Measurements from ENCODE around the gene POTEH. TPM values are rescaled to one million over a fixed set of nuclear protein-coding genes. Genes with fewer than 3 reads are reported as not detected.
"Not testable (repeated sequence)": the region's sequence is repeated elsewhere in the genome, so short reads cannot be mapped to it uniquely, and the experiment has no call there.

POTEH gene
- total RNA-seq: under 1 TPM in 1 of 4 donors, not detected in 3; 0.33 TPM
- polyA plus RNA-seq: under 1 TPM in 2 of 3 donors, not detected in 1; 0.03 to 0.60 TPM

DNA sequence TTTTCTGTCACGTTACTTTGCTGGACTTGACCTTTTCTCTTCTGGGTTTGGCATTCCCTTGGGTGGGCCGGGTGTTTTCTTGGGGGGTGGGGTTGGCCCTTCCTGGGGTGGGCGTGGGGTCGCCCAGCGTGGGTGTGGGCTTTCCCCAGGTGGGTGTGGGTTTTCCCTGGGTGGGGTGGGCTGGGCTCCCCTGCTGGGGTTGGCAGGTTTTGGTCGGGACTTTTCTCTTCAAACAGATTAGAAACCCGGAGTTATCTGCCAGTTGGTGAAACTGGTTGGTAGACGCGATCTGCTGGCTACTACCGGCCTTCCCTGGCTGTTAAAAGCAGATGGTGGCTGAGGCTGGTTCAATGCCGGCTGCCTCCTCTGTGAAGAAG, at the start of gene POTEH:
Gene POTEH, plus strand, starts transcription at position 278 of the 377 bp plus-strand sequence. Its CDS starts 52 bp downstream, at position 330.
- H3K36me3 ChIP-seq; H3K4me3 ChIP-seq; H3K27me3 ChIP-seq; DNase-seq; intact Hi-C loops (cut with DNase I); H3K4me1 ChIP-seq; H3K27ac ChIP-seq; H3K9me3 ChIP-seq: not testable (repeated sequence)
- 84 to 93% methylated on average over 7 of the region's 11 CpGs for WGBS, 2 donors

DNA sequence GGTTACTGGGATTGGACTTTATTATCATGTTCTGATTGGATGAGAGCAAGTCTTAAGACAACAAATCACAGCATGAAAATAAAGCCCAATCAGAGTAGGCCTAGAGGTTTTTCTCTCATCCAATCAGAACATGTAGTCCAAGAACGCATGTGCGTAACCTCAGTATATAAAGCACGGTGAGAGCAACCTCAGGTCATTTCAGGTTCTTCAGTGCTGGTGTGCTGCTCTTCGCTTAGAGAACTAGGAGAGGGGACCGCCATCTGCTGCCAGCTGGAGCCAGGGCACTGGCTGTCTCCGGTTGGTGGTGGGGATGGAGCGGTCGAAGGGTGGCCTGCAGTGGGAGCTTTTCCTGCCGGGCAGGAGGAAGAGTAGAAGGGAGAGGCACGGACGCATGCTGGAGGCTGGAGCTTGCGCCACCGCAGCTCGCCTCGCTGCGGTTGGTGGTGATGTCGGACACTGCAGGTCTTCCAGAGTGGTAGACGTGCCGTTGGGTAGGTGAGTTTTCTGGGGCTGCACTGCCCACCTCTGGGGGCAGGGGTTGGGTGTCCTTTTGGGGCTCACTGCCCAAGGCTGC, 47.5 kb upstream of the POTEH start:
- WGBS, 2 donors: 93% methylated on average over 6 of the region's 19 CpGs; no CpG with 5 or more reads in 1 of the 2 donors
- H3K36me3 ChIP-seq; H3K27ac ChIP-seq; DNase-seq; H3K27me3 ChIP-seq; H3K9me3 ChIP-seq; H3K4me1 ChIP-seq; intact Hi-C loops (cut with DNase I); H3K4me3 ChIP-seq: not testable (repeated sequence)

DNA sequence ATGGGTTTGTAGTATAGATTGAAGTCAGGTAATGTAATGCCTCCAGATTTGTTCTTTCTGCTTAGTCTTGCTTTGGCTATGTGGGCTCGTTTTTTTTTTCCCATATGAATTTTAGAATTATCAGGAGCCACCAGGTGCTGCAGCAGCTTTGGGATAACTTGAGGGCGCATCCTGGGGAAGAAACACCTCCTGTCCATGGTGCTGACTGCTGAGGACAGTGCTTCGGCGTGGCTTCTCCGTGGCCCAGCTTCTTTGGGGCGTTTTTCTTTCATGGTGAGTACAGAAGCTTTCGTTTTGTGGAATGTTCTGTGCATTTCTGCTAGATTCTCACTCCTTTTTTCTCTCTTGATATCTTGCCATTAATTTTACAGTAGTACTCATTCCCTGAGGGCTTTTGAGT, 37.9 kb upstream of the POTEH start:
- H3K4me3 ChIP-seq; H3K4me1 ChIP-seq; DNase-seq; H3K9me3 ChIP-seq; intact Hi-C loops (cut with DNase I); H3K27ac ChIP-seq; H3K27me3 ChIP-seq; H3K36me3 ChIP-seq: not testable (repeated sequence)
- 47 to 49% methylated on average over 5 to 6 of the region's 7 CpGs for WGBS, 2 donors

DNA sequence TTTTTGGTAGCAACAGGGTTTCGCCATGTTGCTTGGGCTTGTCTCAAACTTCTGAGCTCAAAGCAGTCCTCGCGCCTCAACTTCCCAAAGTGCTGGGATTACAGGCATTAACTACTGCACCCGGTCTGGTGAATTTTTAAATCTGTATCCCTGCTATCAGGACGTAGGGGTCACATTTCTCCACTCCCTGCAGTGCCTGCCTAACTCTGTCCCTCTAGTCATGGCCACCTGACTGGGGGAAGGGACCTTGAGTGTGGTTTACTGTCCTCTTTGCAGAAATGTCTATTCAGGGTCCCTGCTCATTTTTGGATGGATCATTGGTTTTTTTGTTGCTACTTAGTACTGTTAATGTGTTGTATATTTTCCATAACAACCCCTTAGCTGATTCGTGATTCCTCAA, 37.1 kb upstream of the POTEH start:
- DNase-seq; H3K36me3 ChIP-seq; H3K9me3 ChIP-seq; H3K4me1 ChIP-seq; intact Hi-C loops (cut with DNase I); H3K27me3 ChIP-seq; H3K27ac ChIP-seq; H3K4me3 ChIP-seq: not testable (repeated sequence)
- no CpG with 5 or more reads among the region's 6 CpGs for WGBS, 2 donors

DNA sequence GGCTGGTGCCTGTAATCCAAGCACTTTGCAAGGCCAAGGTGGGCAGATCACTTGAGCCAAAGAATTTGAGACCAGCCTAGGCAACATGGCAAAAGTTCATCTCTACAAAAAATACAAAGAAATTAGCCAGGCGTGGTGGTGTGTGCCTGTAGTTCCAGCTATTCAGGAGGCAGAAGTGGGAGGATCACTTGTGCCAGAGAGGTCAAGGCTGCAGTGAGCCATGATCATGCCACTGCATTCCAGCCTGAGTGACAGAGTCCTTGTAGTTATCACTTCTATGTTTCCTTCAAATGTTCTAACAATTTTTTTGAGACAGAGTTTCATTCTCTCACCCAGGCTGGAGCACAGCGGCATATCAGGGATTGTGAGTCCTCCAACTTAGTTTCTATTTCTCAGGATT, 36.6 kb upstream of the POTEH start:
- DNase-seq; H3K9me3 ChIP-seq; H3K4me3 ChIP-seq; intact Hi-C loops (cut with DNase I); H3K27ac ChIP-seq; H3K36me3 ChIP-seq; H3K27me3 ChIP-seq; H3K4me1 ChIP-seq: not testable (repeated sequence)
- WGBS, 2 donors: 71 to 77% methylated on average over 2 of the region's 2 CpGs

DNA sequence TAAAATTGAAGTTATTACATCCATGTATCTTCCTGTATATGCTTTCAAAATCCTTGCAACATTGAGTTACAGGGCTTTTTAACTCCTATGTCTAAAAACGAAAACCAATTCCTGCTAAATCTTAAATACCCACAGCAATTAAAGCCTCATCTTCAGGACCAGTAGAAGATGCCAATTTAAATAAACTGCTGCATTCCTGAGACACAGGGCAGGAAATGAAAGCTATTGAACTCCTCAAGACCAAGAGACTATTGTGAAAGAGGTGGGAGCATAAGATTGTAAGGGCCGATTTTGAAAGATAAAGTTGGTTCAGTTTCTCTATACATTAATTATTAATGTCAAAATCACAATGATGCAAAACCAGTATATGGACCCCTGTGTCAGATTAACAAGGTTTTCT, 28.7 kb upstream of the POTEH start:
- H3K4me3 ChIP-seq; H3K4me1 ChIP-seq; intact Hi-C loops (cut with DNase I); H3K9me3 ChIP-seq; H3K27me3 ChIP-seq; DNase-seq; H3K36me3 ChIP-seq; H3K27ac ChIP-seq: not testable (repeated sequence)
- no CpG with 5 or more reads among the region's 2 CpGs for WGBS, 2 donors

DNA sequence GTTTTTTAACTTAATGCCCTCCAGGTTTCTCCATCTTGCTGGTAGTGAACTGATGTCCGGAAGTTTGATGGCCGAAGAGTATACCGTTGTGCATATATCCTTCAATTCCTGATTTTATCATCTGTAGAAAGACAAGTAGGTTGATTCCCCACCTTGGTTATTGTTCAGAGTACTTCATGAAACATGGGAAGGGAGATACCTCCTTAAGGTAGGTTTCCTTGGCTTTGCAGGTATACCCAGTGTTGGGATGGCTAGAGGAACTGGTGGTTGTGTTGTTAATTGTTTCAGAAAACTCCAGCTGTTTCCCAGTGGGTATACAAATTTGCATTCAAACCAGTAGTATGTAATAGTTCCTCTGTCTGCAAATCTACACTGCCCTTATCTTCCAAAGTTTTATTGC, 25.1 kb upstream of the POTEH start:
- intact Hi-C loops (cut with DNase I); H3K27me3 ChIP-seq; DNase-seq; H3K4me1 ChIP-seq; H3K36me3 ChIP-seq; H3K4me3 ChIP-seq; H3K27ac ChIP-seq; H3K9me3 ChIP-seq: not testable (repeated sequence)
- 77 to 90% methylated on average over 1 of the region's 3 CpGs for WGBS, 2 donors

DNA sequence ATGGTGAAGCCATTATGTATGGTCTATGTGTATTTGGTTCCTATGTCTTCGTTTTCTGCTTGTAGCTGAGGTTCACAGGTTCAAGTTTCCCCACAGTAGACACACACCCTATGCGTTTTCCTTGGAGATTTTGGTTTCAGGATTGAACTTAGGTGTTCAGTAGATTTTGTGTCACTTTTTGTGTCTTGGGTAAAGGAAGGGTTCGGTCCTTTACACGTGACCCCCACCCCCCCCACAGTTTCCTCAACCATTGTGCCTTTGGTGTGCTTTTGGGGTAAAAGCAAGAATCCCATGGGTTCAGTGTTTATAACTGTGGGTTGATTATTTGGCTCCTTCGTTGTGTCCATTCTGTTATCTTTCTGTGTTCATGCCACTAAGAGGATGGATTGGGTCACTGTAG, 24.3 kb upstream of the POTEH start:
- H3K27me3 ChIP-seq; H3K4me1 ChIP-seq; H3K36me3 ChIP-seq; H3K9me3 ChIP-seq; H3K27ac ChIP-seq; intact Hi-C loops (cut with DNase I); DNase-seq; H3K4me3 ChIP-seq: not testable (repeated sequence)
- 60 to 62% methylated on average over 5 of the region's 5 CpGs for WGBS, 2 donors

DNA sequence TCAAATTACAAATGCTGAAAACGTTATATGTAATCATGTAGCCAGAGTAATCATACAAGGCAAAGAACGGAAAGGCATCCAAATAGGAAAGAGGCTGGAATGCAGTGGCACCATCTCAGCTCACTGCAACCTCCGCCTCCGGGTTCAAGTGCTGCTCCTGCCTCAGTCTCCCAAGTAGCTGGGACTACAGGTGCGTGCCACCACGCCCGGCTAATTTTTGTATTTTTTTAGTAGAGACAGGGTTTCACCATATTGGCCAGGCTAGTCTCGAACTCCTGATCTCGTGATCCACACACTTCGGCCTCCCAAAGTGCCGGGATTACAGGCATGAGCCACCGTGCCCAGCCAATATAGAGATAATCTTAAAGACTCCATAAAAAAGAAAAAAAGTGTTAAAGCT, 20.4 kb upstream of the POTEH start:
- 89 to 92% methylated on average over 8 of the region's 12 CpGs for WGBS, 2 donors
- H3K27ac ChIP-seq; H3K9me3 ChIP-seq; H3K27me3 ChIP-seq; H3K4me3 ChIP-seq; H3K36me3 ChIP-seq; intact Hi-C loops (cut with DNase I); H3K4me1 ChIP-seq: not testable (repeated sequence)
- DNase-seq: peak; percentile 49

DNA sequence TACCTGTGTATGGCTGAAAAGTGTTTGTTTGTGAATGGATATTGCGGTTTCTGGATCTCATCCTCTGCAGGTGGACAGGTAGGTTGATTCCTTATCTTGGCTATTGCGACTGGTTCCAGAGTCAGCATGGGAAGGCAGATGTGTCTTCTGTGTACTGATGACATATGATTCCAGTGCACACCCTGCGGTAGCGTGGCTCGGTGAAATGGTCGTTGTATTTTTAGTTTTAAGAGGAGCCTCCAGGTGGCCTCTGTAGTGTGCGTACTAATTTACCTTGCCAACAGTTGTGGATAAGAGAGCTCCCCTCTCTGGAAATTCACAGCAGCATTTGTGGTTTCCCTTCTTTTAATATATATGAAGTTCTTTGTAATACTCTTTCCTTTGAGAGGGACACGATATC, 10.1 kb upstream of the POTEH start:
- DNase-seq; H3K36me3 ChIP-seq; H3K27ac ChIP-seq; intact Hi-C loops (cut with DNase I); H3K4me3 ChIP-seq; H3K4me1 ChIP-seq; H3K27me3 ChIP-seq; H3K9me3 ChIP-seq: not testable (repeated sequence)
- WGBS, 2 donors: 92 to 95% methylated on average over 6 of the region's 8 CpGs

DNA sequence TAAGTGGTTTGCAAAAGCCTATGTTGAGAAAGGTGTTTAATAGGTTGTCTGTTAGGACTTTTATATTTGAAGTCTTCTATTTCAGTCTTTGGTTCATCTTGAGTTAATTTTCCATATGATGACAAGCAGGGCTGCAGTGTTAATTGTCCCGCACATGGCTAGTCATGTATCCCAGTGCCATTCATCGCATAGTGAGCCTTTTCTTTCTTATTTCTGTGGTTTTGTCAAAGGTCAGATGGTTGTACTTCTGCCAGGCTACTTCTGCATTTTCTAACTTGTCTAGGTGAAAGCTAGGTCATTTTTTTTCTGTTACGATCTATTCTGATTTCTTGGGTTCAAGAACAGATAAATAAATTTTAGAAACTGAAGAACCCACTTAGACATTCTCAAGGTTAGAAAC, 5.7 kb upstream of the POTEH start:
- H3K9me3 ChIP-seq; H3K36me3 ChIP-seq; intact Hi-C loops (cut with DNase I); H3K27ac ChIP-seq; DNase-seq; H3K4me1 ChIP-seq; H3K4me3 ChIP-seq; H3K27me3 ChIP-seq: not testable (repeated sequence)
- WGBS, 2 donors: 80 to 91% methylated on average over 2 of the region's 3 CpGs

DNA sequence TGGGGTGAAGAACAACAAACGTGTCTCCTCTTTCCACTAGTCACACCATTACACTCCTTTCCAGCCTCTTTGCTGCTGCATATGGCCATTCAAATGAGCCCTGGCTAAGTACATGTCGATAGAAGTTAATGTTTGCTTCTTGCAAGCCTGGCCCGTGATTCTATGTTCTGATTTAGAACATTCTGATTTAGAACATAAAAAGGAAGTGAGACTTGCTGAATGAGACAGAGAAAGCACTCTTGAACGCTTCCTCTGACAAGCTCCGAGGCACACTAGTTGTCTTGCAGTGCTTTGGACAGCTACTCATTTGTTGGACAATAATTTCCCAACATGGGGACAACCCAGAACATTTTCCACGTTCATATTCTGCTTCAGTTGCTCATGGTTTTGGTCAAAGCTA, 5.1 kb upstream of the POTEH start:
- H3K4me1 ChIP-seq; intact Hi-C loops (cut with DNase I); DNase-seq; H3K4me3 ChIP-seq; H3K27me3 ChIP-seq; H3K9me3 ChIP-seq; H3K27ac ChIP-seq; H3K36me3 ChIP-seq: not testable (repeated sequence)
- WGBS, 2 donors: no CpG with 5 or more reads among the region's 6 CpGs

DNA sequence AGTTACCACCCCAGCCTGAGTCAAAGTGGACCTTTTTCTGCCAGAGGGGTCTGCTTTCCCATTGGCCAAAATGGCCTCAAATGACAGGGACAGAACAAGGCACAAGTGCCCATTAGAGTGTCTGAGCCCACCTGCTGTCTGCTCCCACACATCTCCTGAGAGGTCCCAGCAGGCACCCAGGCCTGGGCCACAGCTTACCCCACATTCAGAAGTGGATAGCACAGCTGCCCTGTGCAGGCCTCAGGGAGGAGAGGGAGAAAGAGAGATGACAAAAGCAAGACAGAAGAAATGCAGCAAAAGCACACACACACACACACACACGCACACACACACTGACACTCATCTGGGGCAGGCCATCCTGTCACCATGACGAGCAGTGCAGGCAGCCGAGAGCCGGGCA, 4.2 kb upstream of the POTEH start:
- intact Hi-C loops (cut with DNase I): not testable (repeated sequence)

DNA sequence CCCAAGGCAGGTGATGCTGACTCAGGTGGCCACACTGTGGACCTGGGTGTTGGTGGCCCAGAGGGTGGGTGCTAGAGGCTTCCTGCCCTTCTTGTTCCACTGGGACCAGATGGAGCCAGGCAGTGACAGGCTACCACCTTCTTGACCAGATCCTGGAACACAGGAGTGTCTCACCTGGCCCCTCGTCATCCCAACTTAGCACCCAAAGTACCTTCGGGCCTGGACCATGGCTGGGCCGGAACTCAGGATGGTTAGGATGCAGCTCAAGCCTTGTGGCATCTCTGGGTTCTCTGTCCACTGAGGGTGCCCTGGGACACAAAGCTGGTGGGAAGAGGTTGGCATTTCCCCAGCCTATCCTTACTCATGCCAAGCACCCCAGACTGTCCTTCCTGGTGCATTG, 2.7 kb upstream of the POTEH start:
- H3K9me3 ChIP-seq; H3K36me3 ChIP-seq; DNase-seq; H3K4me3 ChIP-seq; intact Hi-C loops (cut with DNase I); H3K27ac ChIP-seq; H3K27me3 ChIP-seq; H3K4me1 ChIP-seq: not testable (repeated sequence)
- WGBS, 2 donors: 74 to 88% methylated on average over 3 of the region's 3 CpGs

More for the DNA sequence above, 4.2 kb upstream of the POTEH start:
- not testable (repeated sequence) for H3K27ac ChIP-seq, DNase-seq, H3K27me3 ChIP-seq, H3K9me3 ChIP-seq, H3K36me3 ChIP-seq, H3K4me1 ChIP-seq, H3K4me3 ChIP-seq
- WGBS, 2 donors: 71 to 77% methylated on average over 2 to 4 of the region's 4 CpGs
